RWPE2 (cell line): ENCODE data around the gene MYH15.

Experiments
- ATAC-seq: fragments of 200-7000 bp; cut with Tn5 transposase; 3 replicates; pipeline ENCODE4 v1.9.1; 2021; ENCODE audit warnings: low read depth
- DNase-seq: peaks from one replicate; pipeline ENCODE4 v3.0.0-alpha.2; 2020; ENCODE audit warnings: low spot score
- H3K27ac ChIP-seq: fragments of 450-650 bp; 2 replicates; pipeline ENCODE4 v1.5.1; 2017; ENCODE audit warnings: mild to moderate bottlenecking; ENCODE audit not compliant: poor library complexity, severe bottlenecking
- H3K27me3 ChIP-seq: fragments of 250-450 bp; sonication (Bioruptor Pico); 2 replicates; pipeline ENCODE4 v1.5.1; 2021; ENCODE audit warnings: mild to moderate bottlenecking, moderate library complexity; ENCODE audit not compliant: insufficient read depth, poor library complexity, severe bottlenecking
- H3K36me3 ChIP-seq: fragments of 250-450 bp; sonication (Bioruptor Pico); 2 replicates; pipeline ENCODE4 v1.5.1; 2020; ENCODE audit warnings: low read depth, mild to moderate bottlenecking, moderate library complexity
- H3K4me1 ChIP-seq: fragments of 250-450 bp; sonication (Bioruptor Pico); 2 replicates; pipeline ENCODE4 v1.5.1; 2021; ENCODE audit warnings: mild to moderate bottlenecking, moderate library complexity; ENCODE audit not compliant: insufficient read depth, poor library complexity, severe bottlenecking
- H3K4me3 ChIP-seq: fragments of 250-450 bp; sonication (Bioruptor Pico); 2 replicates; pipeline ENCODE4 v1.5.1; 2021; ENCODE audit warnings: mild to moderate bottlenecking, moderate library complexity; ENCODE audit not compliant: severe bottlenecking
- H3K9me3 ChIP-seq: fragments of 250-450 bp; sonication (Bioruptor Pico); 2 replicates; pipeline ENCODE4 v1.5.1; 2021; ENCODE audit warnings: mild to moderate bottlenecking, moderate library complexity; ENCODE audit not compliant: severe bottlenecking
- CTCF ChIP-seq: fragments of 450-650 bp; IDR thresholded peaks from one replicate; pipeline ENCODE4 v1.5.1; 2017; ENCODE audit warnings: mild to moderate bottlenecking, moderate library complexity; ENCODE audit not compliant: poor library complexity, severe bottlenecking

Gene MYH15

GRCh38 chr3:108404368-108404767 lies 106.0 kb downstream of the MYH15 start:
- no peaks in the 10 kb centered on the region for H3K4me1 ChIP-seq
- H3K9me3 ChIP-seq = no peaks in the 10 kb centered on the region
- no peak for DNase-seq

GRCh38 chr3:108403686-108404345 lies 106.6 kb downstream of the MYH15 start:
- H3K27ac ChIP-seq = no peak overlapping the region
- no peaks in the 10 kb centered on the region for H3K27me3 ChIP-seq
- ATAC-seq (no peak), DNase-seq (no peak)
- H3K4me3 ChIP-seq = no peak overlapping the region
- no peaks in the 10 kb centered on the region for H3K9me3 ChIP-seq
- TF ChIP-seq CTCF = no peak
- H3K4me1 ChIP-seq = no peaks in the 10 kb centered on the region
- no peaks in the 10 kb centered on the region for H3K36me3 ChIP-seq

More at GRCh38 chr3:108404368-108404767, 106.0 kb downstream of the MYH15 start:
- Histone ChIP-seq H3K27me3 (no peaks in the 10 kb centered on the region), H3K4me3 (no peak overlapping the region), H3K36me3 (no peaks in the 10 kb centered on the region), H3K27ac (no peak overlapping the region)
- no peak for TF ChIP-seq CTCF
- no peak for ATAC-seq

- H3K4me1 ChIP-seq = no peaks in the 10 kb centered on the region
- no peak overlapping the region for H3K27ac ChIP-seq
- no peak overlapping the region for H3K4me3 ChIP-seq
- ATAC-seq = no peak
- no peaks in the 10 kb centered on the region for H3K9me3 ChIP-seq
- no peak for DNase-seq
- TF ChIP-seq CTCF = no peak
- H3K36me3 ChIP-seq = no peaks in the 10 kb centered on the region
- no peaks in the 10 kb centered on the region for H3K27me3 ChIP-seq
These were observed 107.2 kb downstream of the MYH15 start for GRCh38 chr3:108403198-108403597.

- DNase-seq (no peak), ATAC-seq (no peak)
- TF ChIP-seq CTCF = no peak
- H3K27me3 ChIP-seq = no peaks in the 10 kb centered on the region
- H3K9me3 ChIP-seq = no peaks in the 10 kb centered on the region
- no peak overlapping the region for H3K27ac ChIP-seq
- H3K4me1 ChIP-seq = no peaks in the 10 kb centered on the region
- H3K4me3 ChIP-seq = no peak overlapping the region
- no peaks in the 10 kb centered on the region for H3K36me3 ChIP-seq
These were observed 108.6 kb downstream of the MYH15 start for GRCh38 chr3:108401836-108402235.

GRCh38 chr3:108398510-108398909 lies 111.9 kb downstream of the MYH15 start:
- ATAC-seq = no peak
- no peak for DNase-seq
- H3K36me3 ChIP-seq = no peaks in the 10 kb centered on the region
- H3K27ac ChIP-seq = no peak overlapping the region
- H3K4me3 ChIP-seq = no peak overlapping the region
- no peaks in the 10 kb centered on the region for H3K4me1 ChIP-seq
- TF ChIP-seq CTCF = no peak
- no peaks in the 10 kb centered on the region for H3K27me3 ChIP-seq
- no peaks in the 10 kb centered on the region for H3K9me3 ChIP-seq
